Measurements from ENCODE around the gene LRP2. TPM values are rescaled to one million over a fixed set of nuclear protein-coding genes. Genes with fewer than 3 reads are reported as not detected.

The LRP2 gene
- total RNA-seq, 1 donor from 2014 or later = 29.4 TPM

GRCh38 chr2:169105476-169105875 lies 256.9 kb downstream of the LRP2 start:
- DNase-seq (ENCODE audit: low read depth, low spot score) = no peak
- H3K4me1 Mint-ChIP-seq = peaks cover 8% of the 10 kb centered on the region
- no peak overlapping the region for H3K27ac Mint-ChIP-seq (ENCODE audit: unreplicated experiment)
- H3K36me3 Mint-ChIP-seq (ENCODE audit: low read depth) = no peaks in the 10 kb centered on the region
- no peak overlapping the region for H3K4me3 Mint-ChIP-seq
- no peaks in the 10 kb centered on the region for H3K9me3 Mint-ChIP-seq
- TF ChIP-seq, protein P1, sequence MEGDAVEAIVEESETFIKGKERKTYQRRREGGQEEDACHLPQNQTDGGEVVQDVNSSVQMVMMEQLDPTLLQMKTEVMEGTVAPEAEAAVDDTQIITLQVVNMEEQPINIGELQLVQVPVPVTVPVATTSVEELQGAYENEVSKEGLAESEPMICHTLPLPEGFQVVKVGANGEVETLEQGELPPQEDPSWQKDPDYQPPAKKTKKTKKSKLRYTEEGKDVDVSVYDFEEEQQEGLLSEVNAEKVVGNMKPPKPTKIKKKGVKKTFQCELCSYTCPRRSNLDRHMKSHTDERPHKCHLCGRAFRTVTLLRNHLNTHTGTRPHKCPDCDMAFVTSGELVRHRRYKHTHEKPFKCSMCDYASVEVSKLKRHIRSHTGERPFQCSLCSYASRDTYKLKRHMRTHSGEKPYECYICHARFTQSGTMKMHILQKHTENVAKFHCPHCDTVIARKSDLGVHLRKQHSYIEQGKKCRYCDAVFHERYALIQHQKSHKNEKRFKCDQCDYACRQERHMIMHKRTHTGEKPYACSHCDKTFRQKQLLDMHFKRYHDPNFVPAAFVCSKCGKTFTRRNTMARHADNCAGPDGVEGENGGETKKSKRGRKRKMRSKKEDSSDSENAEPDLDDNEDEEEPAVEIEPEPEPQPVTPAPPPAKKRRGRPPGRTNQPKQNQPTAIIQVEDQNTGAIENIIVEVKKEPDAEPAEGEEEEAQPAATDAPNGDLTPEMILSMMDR (conservative IDR thresholded peaks at IDR 0.05) = no peak
- peaks cover 7% of the 10 kb centered on the region for H3K27me3 Mint-ChIP-seq (ENCODE audit: low read depth)

DNA sequence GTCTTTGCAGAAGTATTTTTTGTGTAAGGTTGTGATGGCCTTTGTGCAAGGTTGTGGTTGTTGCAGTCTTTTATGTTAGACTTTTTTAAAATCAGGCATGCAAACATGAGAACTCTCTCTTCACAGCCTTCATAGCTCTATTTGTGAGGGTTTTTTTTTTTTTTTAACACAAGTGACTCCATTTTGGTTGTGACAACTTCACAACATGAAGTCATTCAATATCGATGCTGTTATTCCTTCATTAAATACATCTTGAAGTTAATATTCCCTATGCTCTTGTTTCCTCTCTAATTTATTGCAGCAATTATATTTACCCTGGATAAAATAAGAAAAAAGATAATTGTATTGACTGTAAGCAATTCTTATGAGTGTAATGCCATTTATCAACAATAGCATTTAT lies 257.5 kb downstream of the LRP2 start:
- Mint-ChIP-seq H3K4me3 (no peak overlapping the region), H3K4me1 (peaks cover 4% of the 10 kb centered on the region), H3K27ac (ENCODE audit: unreplicated experiment) (no peak overlapping the region), H3K9me3 (no peaks in the 10 kb centered on the region), H3K27me3 (ENCODE audit: low read depth) (peaks cover 5% of the 10 kb centered on the region), H3K36me3 (ENCODE audit: low read depth) (no peaks in the 10 kb centered on the region)
- TF ChIP-seq, protein P1 (conservative IDR thresholded peaks at IDR 0.05) = no peak
- no peak for DNase-seq (ENCODE audit: low read depth, low spot score)

GRCh38 chr2:169095621-169096105 lies 266.7 kb downstream of the LRP2 start:
- Mint-ChIP-seq H3K27ac (ENCODE audit: unreplicated experiment) (no peak overlapping the region), H3K4me3 (no peak overlapping the region), H3K27me3 (ENCODE audit: low read depth) (no peaks in the 10 kb centered on the region), H3K36me3 (ENCODE audit: low read depth) (no peaks in the 10 kb centered on the region), H3K4me1 (no peaks in the 10 kb centered on the region), H3K9me3 (no peaks in the 10 kb centered on the region)
- DNase-seq (ENCODE audit: low read depth, low spot score) = no peak
- TF ChIP-seq, protein P1 (conservative IDR thresholded peaks at IDR 0.05) = no peak

DNA sequence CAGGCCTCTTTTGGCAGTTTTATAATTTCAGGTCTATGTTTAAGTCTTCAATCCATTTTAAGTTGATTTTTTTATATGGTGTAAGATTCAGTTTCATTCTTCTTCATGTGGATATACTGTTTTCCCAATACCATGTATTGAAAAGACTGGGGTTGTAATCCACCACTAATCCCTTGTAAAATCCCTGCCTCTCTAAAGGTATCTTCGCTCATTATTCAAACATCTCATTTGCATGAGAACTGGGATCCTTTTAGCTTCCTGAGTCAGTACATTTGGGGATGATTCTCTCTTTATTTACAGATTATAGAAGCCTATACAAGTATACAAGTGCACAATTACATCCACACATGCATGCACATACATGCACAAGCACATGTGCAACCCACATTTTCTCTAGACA lies 267.7 kb downstream of the LRP2 start:
- no peaks in the 10 kb centered on the region for H3K36me3 Mint-ChIP-seq (ENCODE audit: low read depth)
- no peaks in the 10 kb centered on the region for H3K27me3 Mint-ChIP-seq (ENCODE audit: low read depth)
- no peak for DNase-seq (ENCODE audit: low read depth, low spot score)
- no peaks in the 10 kb centered on the region for H3K9me3 Mint-ChIP-seq
- no peak overlapping the region for H3K27ac Mint-ChIP-seq (ENCODE audit: unreplicated experiment)
- TF ChIP-seq, protein P1 (conservative IDR thresholded peaks at IDR 0.05) = no peak
- no peak overlapping the region for H3K4me3 Mint-ChIP-seq
- H3K4me1 Mint-ChIP-seq = no peaks in the 10 kb centered on the region

GRCh38 chr2:169093535-169093934 lies 268.8 kb downstream of the LRP2 start:
- H3K4me3 Mint-ChIP-seq = no peak overlapping the region
- H3K4me1 Mint-ChIP-seq = no peaks in the 10 kb centered on the region
- no peak overlapping the region for H3K27ac Mint-ChIP-seq (ENCODE audit: unreplicated experiment)
- no peak for DNase-seq (ENCODE audit: low read depth, low spot score)
- TF ChIP-seq, protein P1 (conservative IDR thresholded peaks at IDR 0.05) = no peak
- no peaks in the 10 kb centered on the region for H3K36me3 Mint-ChIP-seq (ENCODE audit: low read depth)
- no peaks in the 10 kb centered on the region for H3K9me3 Mint-ChIP-seq
- H3K27me3 Mint-ChIP-seq (ENCODE audit: low read depth) = no peaks in the 10 kb centered on the region
